NCI-H1694 treated with DMSO at 0.1 percent for 48 hours (cell line): ENCODE results near the gene PTPRM.

ENCODE experiments used
- DNase-seq: peaks from one replicate; lab custom pipeline; 2025; lab: John Stamatoyannopoulos, UW

The PTPRM gene

GRCh38 chr18:8326763-8327394 is 759.8 kb downstream of the PTPRM start:
- no peak for DNase-seq

- DNase-seq = no peak
Measured at GRCh38 chr18:8328126-8328525, 761.0 kb downstream of the PTPRM start.

GRCh38 chr18:8329186-8329771 is 762.2 kb downstream of the PTPRM start:
- DNase-seq = no peak

GRCh38 chr18:8330575-8330974 is 763.5 kb downstream of the PTPRM start:
- DNase-seq = no peak

GRCh38 chr18:8332286-8332685 is 765.2 kb downstream of the PTPRM start:
- no peak for DNase-seq

GRCh38 chr18:8333961-8334360 is 766.8 kb downstream of the PTPRM start:
- no peak for DNase-seq

- DNase-seq = no peak
Measured at GRCh38 chr18:8337211-8337610, 770.1 kb downstream of the PTPRM start.

GRCh38 chr18:8339210-8339609 is 772.1 kb downstream of the PTPRM start:
- DNase-seq = no peak

- no peak for DNase-seq
Measured at GRCh38 chr18:8339952-8340351, 772.8 kb downstream of the PTPRM start.

GRCh38 chr18:8341481-8342230 is 774.5 kb downstream of the PTPRM start:
- DNase-seq = no peak

- DNase-seq = no peak
Measured at GRCh38 chr18:8348051-8348720, 781.1 kb downstream of the PTPRM start.

GRCh38 chr18:8349608-8350323 is 782.6 kb downstream of the PTPRM start:
- no peak for DNase-seq

- no peak for DNase-seq
Measured at GRCh38 chr18:8350628-8351027, 783.5 kb downstream of the PTPRM start.

GRCh38 chr18:8351161-8351560 is 784.0 kb downstream of the PTPRM start:
- no peak for DNase-seq

GRCh38 chr18:8354304-8354703 is 787.2 kb downstream of the PTPRM start:
- DNase-seq = no peak

GRCh38 chr18:8356001-8356400 is 788.9 kb downstream of the PTPRM start:
- no peak for DNase-seq

- no peak for DNase-seq
Measured at GRCh38 chr18:8357320-8357719, 790.2 kb downstream of the PTPRM start.

GRCh38 chr18:8358033-8358765 is 791.1 kb downstream of the PTPRM start:
- no peak for DNase-seq

- DNase-seq = no peak
Measured at GRCh38 chr18:8359076-8359475, 792.0 kb downstream of the PTPRM start.

GRCh38 chr18:8359481-8359880 is 792.4 kb downstream of the PTPRM start:
- DNase-seq = no peak

- DNase-seq = no peak
Measured at GRCh38 chr18:8361941-8362471, 794.9 kb downstream of the PTPRM start.
